HepG2 (cell line): Measurements from ENCODE around the gene IGDCC3. TPM values are rescaled to one million over a fixed set of nuclear protein-coding genes. Genes with fewer than 3 reads are reported as not detected.

Source experiments
- ATF7 ChIP-seq, 2 experiments: fragments of 450-650 bp in 1 of 2; sonication (generic) in 1 of 2; formaldehyde crosslinking in 1 of 2; IDR thresholded peaks; 2 replicates each; pipeline versions ENCODE4 v1.4.0 to v1.6.1; 2016 to 2020; ENCODE audit warnings: antibody characterized with exemption in 1 of 2, mild to moderate bottlenecking in 1 of 2, missing genetic modification reagents in 1 of 2
- CCDC6 ChIP-seq: sonication (generic); formaldehyde crosslinking; IDR thresholded peaks from 2 replicates; pipeline ENCODE4 v1.8.1; 2022; ENCODE audit warnings: mild to moderate bottlenecking, missing genetic modification reagents, moderate library complexity
- HMGXB3 ChIP-seq: sonication (generic); formaldehyde crosslinking; IDR thresholded peaks from 2 replicates; pipeline ENCODE4 v1.4.0; 2020; ENCODE audit warnings: missing genetic modification reagents, borderline replicate concordance
- HNRNPH1 ChIP-seq: fragments of 200-400 bp; formaldehyde crosslinking; optimal IDR thresholded peaks from 2 replicates; pipeline ENCODE3; 2017; ENCODE audit warnings: mild to moderate bottlenecking, low read depth, low read length
- MTF2 ChIP-seq: sonication (generic); formaldehyde crosslinking; IDR thresholded peaks from 2 replicates; pipeline ENCODE4 v1.5.0; 2020; ENCODE audit warnings: missing genetic modification reagents, borderline replicate concordance
- ZBTB39 ChIP-seq: sonication (generic); formaldehyde crosslinking; IDR thresholded peaks from 2 replicates; pipeline ENCODE4 v1.5.0; 2020; ENCODE audit warnings: missing genetic modification reagents
- polyA plus RNA-seq, 8 experiments: library from polyadenylated mRNA; depleted of rRNA in 3 of 8; stranded (reverse) in 7 of 8; unstranded in 1 of 8; fragments of >200 nt; fragmentation: Illumina TruSeq in 4 of 8; extraction: Trizol in 4 of 8; gene quantifications; 2 replicates each; pipeline versions ENCODE4 v1.2.1 to v1.2.3, GENCODE V29; 2011 to 2016; ENCODE audit warnings: low read depth in 4 of 8, missing spikeins in 1 of 8, mixed read lengths in 1 of 8; ENCODE audit not compliant: insufficient read depth in 1 of 8
- total RNA-seq, 5 experiments: library from RNA; depleted of rRNA; stranded (reverse); fragments of >200 nt; fragmentation: Illumina TruSeq; extraction: Trizol; gene quantifications; 2 replicates each; pipeline ENCODE4 v1.2.3, GENCODE V29; 2016; ENCODE audit warnings: low read depth in 1 of 5
- TF ChIP-seq, protein P1 (sequence below): fragments of 450-650 bp; IDR thresholded peaks from 2 replicates; pipeline ENCODE4 v1.6.1; 2017

The IGDCC3 gene
- total and polyA plus RNA-seq, 2 of the 13 experiments (the other 11 are each of a cell fraction or from before 2014, with no cell fraction given): 30.1 to 51.8 TPM

DNA sequence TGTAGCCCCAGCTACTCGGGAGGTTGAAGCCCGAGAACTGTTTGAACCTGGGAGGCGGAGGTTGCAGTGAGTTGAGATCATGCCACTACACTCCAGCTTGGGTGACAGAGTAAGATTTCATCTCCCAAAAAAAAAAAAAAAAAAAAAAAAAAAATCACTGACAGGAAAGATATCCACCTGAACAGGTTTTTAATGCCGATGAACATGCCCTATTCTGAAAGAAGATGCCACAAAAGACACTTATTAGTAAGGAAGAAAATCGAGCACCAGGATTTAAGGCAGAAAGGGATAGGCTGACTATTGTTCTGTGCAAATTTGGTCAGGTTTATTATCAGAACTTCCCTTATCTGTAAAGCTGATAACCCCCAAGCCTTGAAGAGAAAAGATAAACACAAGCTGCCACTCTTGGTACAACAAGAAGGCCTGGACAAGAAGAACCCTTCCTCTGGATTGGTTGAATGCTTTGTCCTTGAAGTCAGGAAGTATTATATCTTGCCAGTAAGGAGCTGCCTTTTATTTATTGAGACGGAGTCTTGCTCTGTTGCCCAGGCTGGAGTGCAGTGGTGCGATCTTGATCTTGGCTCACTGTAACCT, 88.4 kb downstream of the IGDCC3 start (continued):
- TF ChIP-seq HMGXB3 (CRISPR knock-in tag) (no peak), MTF2 (CRISPR knock-in tag) (no peak), ATF7 (IDR thresholded peaks at IDR 0.05) (no peak), ATF7 (CRISPR knock-in tag; IDR thresholded peaks at IDR 0.05) (no peak), ZBTB39 (no peak), HNRNPH1 (no peak), CCDC6 (CRISPR knock-in tag) (no peak)
- TF ChIP-seq, protein P1, sequence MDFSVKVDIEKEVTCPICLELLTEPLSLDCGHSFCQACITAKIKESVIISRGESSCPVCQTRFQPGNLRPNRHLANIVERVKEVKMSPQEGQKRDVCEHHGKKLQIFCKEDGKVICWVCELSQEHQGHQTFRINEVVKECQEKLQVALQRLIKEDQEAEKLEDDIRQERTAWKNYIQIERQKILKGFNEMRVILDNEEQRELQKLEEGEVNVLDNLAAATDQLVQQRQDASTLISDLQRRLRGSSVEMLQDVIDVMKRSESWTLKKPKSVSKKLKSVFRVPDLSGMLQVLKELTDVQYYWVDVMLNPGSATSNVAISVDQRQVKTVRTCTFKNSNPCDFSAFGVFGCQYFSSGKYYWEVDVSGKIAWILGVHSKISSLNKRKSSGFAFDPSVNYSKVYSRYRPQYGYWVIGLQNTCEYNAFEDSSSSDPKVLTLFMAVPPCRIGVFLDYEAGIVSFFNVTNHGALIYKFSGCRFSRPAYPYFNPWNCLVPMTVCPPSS: no peak
